ENCODE measurements around the gene BAIAP3.

BAIAP3 gene

GRCh38 chr16:1375741-1376410 lies 42.4 kb downstream of the BAIAP3 start:
- TF ChIP-seq EZH2 (IDR thresholded peaks at IDR 0.05; ENCODE audit: borderline replicate concordance, low read depth, low read length, severe bottlenecking), result no peak
- no peak for TF ChIP-seq CTCF (IDR thresholded peaks at IDR 0.05; ENCODE audit: borderline replicate concordance, extremely low read depth, low read length, poor library complexity, severe bottlenecking)
- Histone ChIP-seq H3K79me2 (ENCODE audit: insufficient read depth, low read length) (no peaks in the 10 kb centered on the region), H3K36me3 (ENCODE audit: insufficient read depth, low read length) (peaks cover 20% of the 10 kb centered on the region), H3K9ac (ENCODE audit: low read depth, low read length) (no peak overlapping the region), H3K4me3 (ENCODE audit: low read depth in 1 of 2, low read length in 2 of 2) (no peak overlapping the region), H3K27me3 (ENCODE audit: insufficient read depth, low read length, poor library complexity) (no peaks in the 10 kb centered on the region), H3K27ac (ENCODE audit: low read length) (no peak overlapping the region), H3K4me1 (ENCODE audit: insufficient read depth, low read length) (no peaks in the 10 kb centered on the region), H3K4me2 (ENCODE audit: insufficient read depth, low read length) (no peak overlapping the region), H4K20me1 (ENCODE audit: insufficient read depth, low read length) (peaks cover 17% of the 10 kb centered on the region), H3K9me3 (ENCODE audit: insufficient read depth, low read length, severe bottlenecking) (no peaks in the 10 kb centered on the region), H2AFZ (ENCODE audit: low read depth, low read length) (no peak overlapping the region)
- DNase-seq (no peak), ATAC-seq (ENCODE audit: insufficient read depth, low read depth) (no peak)

- ATAC-seq (ENCODE audit: insufficient read depth, low read depth), result no peak
- Histone ChIP-seq H3K36me3 (ENCODE audit: insufficient read depth, low read length) (peaks cover 26% of the 10 kb centered on the region), H3K4me1 (ENCODE audit: insufficient read depth, low read length) (no peaks in the 10 kb centered on the region), H3K4me3 (ENCODE audit: low read depth in 1 of 2, low read length in 2 of 2) (no peak overlapping the region), H2AFZ (ENCODE audit: low read depth, low read length) (no peak overlapping the region), H3K79me2 (ENCODE audit: insufficient read depth, low read length) (no peaks in the 10 kb centered on the region), H3K27ac (ENCODE audit: low read length) (no peak overlapping the region), H3K9me3 (ENCODE audit: insufficient read depth, low read length, severe bottlenecking) (no peaks in the 10 kb centered on the region), H4K20me1 (ENCODE audit: insufficient read depth, low read length) (peaks cover 17% of the 10 kb centered on the region), H3K9ac (ENCODE audit: low read depth, low read length) (no peak overlapping the region), H3K4me2 (ENCODE audit: insufficient read depth, low read length) (no peak overlapping the region), H3K27me3 (ENCODE audit: insufficient read depth, low read length, poor library complexity) (no peaks in the 10 kb centered on the region)
- no peak for DNase-seq
- no peak for TF ChIP-seq CTCF (IDR thresholded peaks at IDR 0.05; ENCODE audit: borderline replicate concordance, extremely low read depth, low read length, poor library complexity, severe bottlenecking)
- TF ChIP-seq EZH2 (IDR thresholded peaks at IDR 0.05; ENCODE audit: borderline replicate concordance, low read depth, low read length, severe bottlenecking), result no peak
Observed at GRCh38 chr16:1377406-1378010, 44.1 kb downstream of the BAIAP3 start.

GRCh38 chr16:1378087-1378803 lies 44.8 kb downstream of the BAIAP3 start:
- H3K27ac ChIP-seq (ENCODE audit: low read length), result no peak overlapping the region
- ATAC-seq (ENCODE audit: insufficient read depth, low read depth), result no peak
- no peak overlapping the region for H3K4me2 ChIP-seq (ENCODE audit: insufficient read depth, low read length)
- H3K9ac ChIP-seq (ENCODE audit: low read depth, low read length), result no peak overlapping the region
- peaks cover 26% of the 10 kb centered on the region for H3K36me3 ChIP-seq (ENCODE audit: insufficient read depth, low read length)
- DNase-seq, result no peak
- no peaks in the 10 kb centered on the region for H3K9me3 ChIP-seq (ENCODE audit: insufficient read depth, low read length, severe bottlenecking)
- TF ChIP-seq CTCF (IDR thresholded peaks at IDR 0.05; ENCODE audit: borderline replicate concordance, extremely low read depth, low read length, poor library complexity, severe bottlenecking), result no peak
- TF ChIP-seq EZH2 (IDR thresholded peaks at IDR 0.05; ENCODE audit: borderline replicate concordance, low read depth, low read length, severe bottlenecking), result no peak
- no peak overlapping the region for H3K4me3 ChIP-seq (ENCODE audit: low read depth in 1 of 2, low read length in 2 of 2)
- H3K79me2 ChIP-seq (ENCODE audit: insufficient read depth, low read length), result no peaks in the 10 kb centered on the region
- H2AFZ ChIP-seq (ENCODE audit: low read depth, low read length), result no peak overlapping the region
- H4K20me1 ChIP-seq (ENCODE audit: insufficient read depth, low read length), result peaks cover 17% of the 10 kb centered on the region
- H3K4me1 ChIP-seq (ENCODE audit: insufficient read depth, low read length), result no peaks in the 10 kb centered on the region
- no peaks in the 10 kb centered on the region for H3K27me3 ChIP-seq (ENCODE audit: insufficient read depth, low read length, poor library complexity)
